ENCODE measurements around the gene LRMDA.
A peak's percentile ranks its signal among the peaks of the same experiment; 100 is the strongest.

Gene LRMDA

DNA sequence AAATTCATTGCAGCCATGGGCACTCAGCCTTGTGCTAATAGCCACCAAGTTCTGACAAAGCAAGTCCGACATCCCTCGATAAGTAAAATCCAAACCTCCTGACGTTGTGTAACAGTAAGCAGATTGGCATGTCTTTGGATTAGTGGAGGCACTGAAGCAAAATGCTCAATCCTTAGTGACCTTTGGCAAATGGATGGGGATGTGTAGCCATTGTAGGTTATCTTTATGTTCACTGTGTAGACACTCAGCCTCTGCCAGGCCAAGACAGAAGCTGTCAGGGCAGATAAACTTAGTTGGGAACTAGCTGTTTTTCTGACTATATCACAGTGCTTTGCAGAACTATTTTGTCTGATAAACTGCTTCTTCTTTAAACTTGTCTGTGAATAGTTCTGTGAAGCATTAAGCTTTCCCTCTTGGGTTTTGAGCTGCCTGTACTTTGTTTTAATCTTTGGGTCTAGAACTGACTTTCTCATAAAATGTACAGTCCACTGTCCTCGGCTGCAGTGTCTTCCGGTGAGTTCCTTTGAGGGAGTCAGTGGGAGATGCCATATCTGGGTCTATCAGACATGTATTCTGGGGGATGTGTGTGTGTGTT is 220.8 kb downstream of the LRMDA start:
- TF ChIP-seq CTCF (IDR thresholded peaks at IDR 0.05; ENCODE audit: low read depth, low read length, missing control alignments) = no peak
- DNase-seq (ENCODE audit: low read depth) = no peak
- in situ Hi-C loops (cut with HindIII; ENCODE audit: low sequenced_read_pairs) = loop anchor here (5.0 kb wide), 1 partner anchor 100 kb away; no protein-coding TSS in a partner anchor
- no peak overlapping the region for H3K4me3 ChIP-seq (ENCODE audit: low read depth, low read length)

DNA sequence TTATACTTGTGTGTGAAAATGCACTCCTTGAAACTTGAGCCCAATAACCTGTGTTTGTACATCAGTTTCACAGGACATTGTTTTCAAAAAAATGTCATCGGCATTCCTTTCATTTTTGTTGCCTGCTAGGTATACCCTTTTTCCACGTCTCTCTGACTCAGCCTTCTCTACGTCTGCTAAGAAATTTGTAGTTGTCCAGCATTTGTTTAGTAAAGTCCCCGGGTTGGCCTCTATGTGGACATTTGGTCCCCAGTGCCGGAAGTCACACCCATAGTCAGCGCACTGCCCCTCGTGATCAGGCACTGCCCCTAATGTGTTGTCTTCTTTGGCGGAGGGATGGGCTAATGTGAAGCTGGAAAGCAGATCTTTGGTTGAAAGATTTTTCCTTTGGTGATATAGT is 222.3 kb downstream of the LRMDA start:
- no peak for DNase-seq (ENCODE audit: low read depth)
- in situ Hi-C loops (cut with HindIII; ENCODE audit: low sequenced_read_pairs) = loop anchor here (5.0 kb wide), 1 partner anchor 99 kb away; no protein-coding TSS in a partner anchor
- no peak overlapping the region for H3K4me3 ChIP-seq (ENCODE audit: low read depth, low read length)
- TF ChIP-seq CTCF (IDR thresholded peaks at IDR 0.05; ENCODE audit: low read depth, low read length, missing control alignments) = no peak

- peak; percentile 67 for DNase-seq (ENCODE audit: low read depth)
- no peak overlapping the region for H3K4me3 ChIP-seq (ENCODE audit: low read depth, low read length)
- TF ChIP-seq CTCF (IDR thresholded peaks at IDR 0.05; ENCODE audit: low read depth, low read length, missing control alignments) = no peak
- in situ Hi-C loops (cut with HindIII; ENCODE audit: low sequenced_read_pairs) = loop anchor here (5.0 kb wide), 1 partner anchor 98 kb away; no protein-coding TSS in a partner anchor
Measured at GRCh38 chr10:75654171-75654771, 222.8 kb downstream of the LRMDA start.

GRCh38 chr10:75654772-75655171 is 223.3 kb downstream of the LRMDA start:
- no peak for TF ChIP-seq CTCF (IDR thresholded peaks at IDR 0.05; ENCODE audit: low read depth, low read length, missing control alignments)
- no peak for DNase-seq (ENCODE audit: low read depth)
- no peak overlapping the region for H3K4me3 ChIP-seq (ENCODE audit: low read depth, low read length)
- in situ Hi-C loops (cut with HindIII; ENCODE audit: low sequenced_read_pairs) = loop anchor here (5.0 kb wide), 1 partner anchor 98 kb away; no protein-coding TSS in a partner anchor

GRCh38 chr10:75655791-75656451 is 224.5 kb downstream of the LRMDA start:
- in situ Hi-C loops (cut with HindIII; ENCODE audit: low sequenced_read_pairs) = no loop called here
- no peak for TF ChIP-seq CTCF (IDR thresholded peaks at IDR 0.05; ENCODE audit: low read depth, low read length, missing control alignments)
- no peak overlapping the region for H3K4me3 ChIP-seq (ENCODE audit: low read depth, low read length)
- DNase-seq (ENCODE audit: low read depth) = peak; percentile 84

- DNase-seq (ENCODE audit: low read depth) = no peak
- no peak overlapping the region for H3K4me3 ChIP-seq (ENCODE audit: low read depth, low read length)
- in situ Hi-C loops (cut with HindIII; ENCODE audit: low sequenced_read_pairs) = no loop called here
- no peak for TF ChIP-seq CTCF (IDR thresholded peaks at IDR 0.05; ENCODE audit: low read depth, low read length, missing control alignments)
Measured at GRCh38 chr10:75657351-75657750, 225.9 kb downstream of the LRMDA start.

Measured in astrocyte of the cerebellum (primary cell).